HG03175 (cell line): ENCODE results near the gene RBM20.
A peak's percentile ranks its signal among the peaks of the same experiment; 100 is the strongest.
"Not testable (repeated sequence)": the region's sequence is repeated elsewhere in the genome, so short reads cannot be mapped to it uniquely, and the experiment has no call there.

Source experiments
- ATAC-seq: cut with Tn5 transposase; IDR thresholded peaks from one replicate; pipeline ENCODE4 v1.9.1; 2021; ENCODE audit warnings: mild to moderate bottlenecking, moderate library complexity; ENCODE audit not compliant: unreplicated experiment

The RBM20 gene

GRCh38 chr10:110727785-110728184 lies 83.6 kb downstream of the RBM20 start:
- not testable (repeated sequence) for ATAC-seq

GRCh38 chr10:110730345-110731050 lies 86.4 kb downstream of the RBM20 start:
- no peak for ATAC-seq

GRCh38 chr10:110733218-110733952 lies 89.2 kb downstream of the RBM20 start:
- no peak for ATAC-seq

- no peak for ATAC-seq
Measured at GRCh38 chr10:110735620-110736027, 91.5 kb downstream of the RBM20 start.

GRCh38 chr10:110737886-110738634 lies 93.9 kb downstream of the RBM20 start:
- no peak for ATAC-seq

GRCh38 chr10:110739811-110740271 lies 95.7 kb downstream of the RBM20 start:
- no peak for ATAC-seq

- ATAC-seq: no peak
Measured at GRCh38 chr10:110742801-110743200, 98.7 kb downstream of the RBM20 start.

- no peak for ATAC-seq
Measured at GRCh38 chr10:110744782-110745181, 100.6 kb downstream of the RBM20 start.

- no peak for ATAC-seq
Measured at GRCh38 chr10:110746254-110746826, 102.2 kb downstream of the RBM20 start.

- no peak for ATAC-seq
Measured at GRCh38 chr10:110746969-110747608, 103.0 kb downstream of the RBM20 start.

- peak; percentile 33 for ATAC-seq
Measured at GRCh38 chr10:110747609-110748464, 103.7 kb downstream of the RBM20 start.

- no peak for ATAC-seq
Measured at GRCh38 chr10:110748970-110749369, 104.8 kb downstream of the RBM20 start.

GRCh38 chr10:110750931-110751330 lies 106.8 kb downstream of the RBM20 start:
- no peak for ATAC-seq

- no peak for ATAC-seq
Measured at GRCh38 chr10:110751850-110752249, 107.7 kb downstream of the RBM20 start.

GRCh38 chr10:110753462-110753861 lies 109.3 kb downstream of the RBM20 start:
- no peak for ATAC-seq

- ATAC-seq: no peak
Measured at GRCh38 chr10:110754375-110755105, 110.4 kb downstream of the RBM20 start.

- ATAC-seq: no peak
Measured at GRCh38 chr10:110755781-110756180, 111.6 kb downstream of the RBM20 start.

- no peak for ATAC-seq
Measured at GRCh38 chr10:110756876-110757275, 112.7 kb downstream of the RBM20 start.

- no peak for ATAC-seq
Measured at GRCh38 chr10:110757586-110757985, 113.5 kb downstream of the RBM20 start.
